Fibroblast of the conjunctiva (primary cell): ENCODE data around the gene MUC6.

Experiments used
- DNase-seq: peaks from one replicate; pipeline ENCODE4 v3.0.0-alpha.2; 2010; ENCODE audit warnings: low read depth

Gene MUC6

GRCh38 chr11:1050581-1051355, 14.2 kb upstream of the MUC6 start:
- no peak for DNase-seq

- DNase-seq = no peak
These were observed 13.5 kb upstream of the MUC6 start for GRCh38 chr11:1049911-1050580.

GRCh38 chr11:1049431-1049891, 12.9 kb upstream of the MUC6 start:
- DNase-seq = no peak

- no peak for DNase-seq
These were observed 12.5 kb upstream of the MUC6 start for GRCh38 chr11:1049071-1049405.

- DNase-seq = no peak
These were observed 12.0 kb upstream of the MUC6 start for GRCh38 chr11:1048375-1049070.

GRCh38 chr11:1047595-1048156, 11.2 kb upstream of the MUC6 start:
- DNase-seq = no peak

GRCh38 chr11:1044160-1044559, 7.6 kb upstream of the MUC6 start:
- DNase-seq = no peak

- no peak for DNase-seq
These were observed 7.1 kb upstream of the MUC6 start for GRCh38 chr11:1043563-1044096.

- no peak for DNase-seq
These were observed 6.4 kb upstream of the MUC6 start for GRCh38 chr11:1042626-1043562.

GRCh38 chr11:1041936-1042608, 5.6 kb upstream of the MUC6 start:
- DNase-seq = no peak

GRCh38 chr11:1041471-1041870, 5.0 kb upstream of the MUC6 start:
- DNase-seq = no peak

- DNase-seq = no peak
These were observed 4.6 kb upstream of the MUC6 start for GRCh38 chr11:1041149-1041467.

- DNase-seq = no peak
These were observed 4.1 kb upstream of the MUC6 start for GRCh38 chr11:1040428-1041148.

- DNase-seq = no peak
These were observed 3.2 kb upstream of the MUC6 start for GRCh38 chr11:1039481-1040427.

GRCh38 chr11:1038921-1039320, 2.4 kb upstream of the MUC6 start:
- DNase-seq = no peak

GRCh38 chr11:1038361-1038760, 1.8 kb upstream of the MUC6 start:
- no peak for DNase-seq

- no peak for DNase-seq
These were observed 1.1 kb upstream of the MUC6 start for GRCh38 chr11:1037506-1038055.

GRCh38 chr11:1036931-1037330, 413 bp upstream of the MUC6 start:
- no peak for DNase-seq
